Measurements from ENCODE around the gene DPEP1. TPM values are rescaled to one million over a fixed set of nuclear protein-coding genes. Genes with fewer than 3 reads are reported as not detected.

The DPEP1 gene
- total RNA-seq, 1 experiment from 2014 or later = 13.6 TPM

DNA sequence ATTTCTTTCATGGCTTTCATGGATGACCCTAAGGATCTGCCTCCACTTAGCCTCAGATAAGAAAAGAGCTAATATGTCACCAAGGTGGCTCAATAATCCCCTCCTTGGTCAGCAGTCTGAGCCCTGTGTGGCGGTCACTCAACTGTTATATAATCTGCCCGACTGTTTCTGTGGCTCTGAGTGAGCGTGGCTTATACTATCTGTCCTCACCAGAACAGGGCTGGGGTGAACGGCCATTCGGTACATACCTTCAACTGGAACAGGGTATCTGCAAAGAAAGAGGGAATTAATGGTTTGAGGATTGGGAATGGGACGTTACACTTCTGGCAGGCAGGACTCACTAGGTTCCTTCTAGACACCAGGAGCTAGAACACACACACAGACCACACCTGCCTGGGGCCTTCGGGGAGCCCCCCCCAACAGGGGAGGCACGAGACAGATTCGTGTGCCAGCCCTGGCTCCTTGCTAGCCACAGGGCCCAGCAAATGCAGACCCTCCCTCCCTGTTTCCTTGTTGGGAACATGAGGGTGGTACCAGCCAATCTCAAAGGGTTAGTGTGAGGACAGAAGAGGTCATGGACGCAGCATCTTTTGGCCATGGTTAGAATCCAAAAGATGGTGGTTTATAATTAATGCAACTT lies 40.3 kb downstream of the DPEP1 start (continued):
- TF ChIP-seq ZNF423 (CRISPR knock-in tag; IDR thresholded peaks at IDR 0.05) (no peak), ZNF219 (CRISPR knock-in tag; IDR thresholded peaks at IDR 0.05; ENCODE audit: borderline replicate concordance) (no peak), PRRX2 (CRISPR knock-in tag; IDR thresholded peaks at IDR 0.05) (no peak), HMGXB4 (CRISPR knock-in tag; IDR thresholded peaks at IDR 0.05) (no peak), PREB (CRISPR knock-in tag; IDR thresholded peaks at IDR 0.05; ENCODE audit: borderline replicate concordance) (no peak), AFF4 (CRISPR knock-in tag; IDR thresholded peaks at IDR 0.05; ENCODE audit: borderline replicate concordance) (no peak), NR2C2 (CRISPR knock-in tag; IDR thresholded peaks at IDR 0.05) (no peak), ZNF317 (CRISPR knock-in tag; IDR thresholded peaks at IDR 0.05; ENCODE audit: borderline replicate concordance, low read depth) (no peak), JAZF1 (CRISPR knock-in tag; IDR thresholded peaks at IDR 0.05) (no peak)
- TF ChIP-seq, protein P1, sequence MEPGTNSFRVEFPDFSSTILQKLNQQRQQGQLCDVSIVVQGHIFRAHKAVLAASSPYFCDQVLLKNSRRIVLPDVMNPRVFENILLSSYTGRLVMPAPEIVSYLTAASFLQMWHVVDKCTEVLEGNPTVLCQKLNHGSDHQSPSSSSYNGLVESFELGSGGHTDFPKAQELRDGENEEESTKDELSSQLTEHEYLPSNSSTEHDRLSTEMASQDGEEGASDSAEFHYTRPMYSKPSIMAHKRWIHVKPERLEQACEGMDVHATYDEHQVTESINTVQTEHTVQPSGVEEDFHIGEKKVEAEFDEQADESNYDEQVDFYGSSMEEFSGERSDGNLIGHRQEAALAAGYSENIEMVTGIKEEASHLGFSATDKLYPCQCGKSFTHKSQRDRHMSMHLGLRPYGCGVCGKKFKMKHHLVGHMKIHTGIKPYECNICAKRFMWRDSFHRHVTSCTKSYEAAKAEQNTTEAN (CRISPR knock-in tag; IDR thresholded peaks at IDR 0.05) = no peak
- TF ChIP-seq, protein P2, sequence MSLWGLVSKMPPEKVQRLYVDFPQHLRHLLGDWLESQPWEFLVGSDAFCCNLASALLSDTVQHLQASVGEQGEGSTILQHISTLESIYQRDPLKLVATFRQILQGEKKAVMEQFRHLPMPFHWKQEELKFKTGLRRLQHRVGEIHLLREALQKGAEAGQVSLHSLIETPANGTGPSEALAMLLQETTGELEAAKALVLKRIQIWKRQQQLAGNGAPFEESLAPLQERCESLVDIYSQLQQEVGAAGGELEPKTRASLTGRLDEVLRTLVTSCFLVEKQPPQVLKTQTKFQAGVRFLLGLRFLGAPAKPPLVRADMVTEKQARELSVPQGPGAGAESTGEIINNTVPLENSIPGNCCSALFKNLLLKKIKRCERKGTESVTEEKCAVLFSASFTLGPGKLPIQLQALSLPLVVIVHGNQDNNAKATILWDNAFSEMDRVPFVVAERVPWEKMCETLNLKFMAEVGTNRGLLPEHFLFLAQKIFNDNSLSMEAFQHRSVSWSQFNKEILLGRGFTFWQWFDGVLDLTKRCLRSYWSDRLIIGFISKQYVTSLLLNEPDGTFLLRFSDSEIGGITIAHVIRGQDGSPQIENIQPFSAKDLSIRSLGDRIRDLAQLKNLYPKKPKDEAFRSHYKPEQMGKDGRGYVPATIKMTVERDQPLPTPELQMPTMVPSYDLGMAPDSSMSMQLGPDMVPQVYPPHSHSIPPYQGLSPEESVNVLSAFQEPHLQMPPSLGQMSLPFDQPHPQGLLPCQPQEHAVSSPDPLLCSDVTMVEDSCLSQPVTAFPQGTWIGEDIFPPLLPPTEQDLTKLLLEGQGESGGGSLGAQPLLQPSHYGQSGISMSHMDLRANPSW (CRISPR knock-in tag; conservative IDR thresholded peaks at IDR 0.05; ENCODE audit: low read depth) = no peak

GRCh38 chr16:89655062-89655643 lies 41.7 kb downstream of the DPEP1 start:
- no peaks in the 10 kb centered on the region for H3K9me3 Mint-ChIP-seq
- no peaks in the 10 kb centered on the region for H3K27me3 Mint-ChIP-seq (ENCODE audit: low read depth)
- DNase-seq (ENCODE audit: low spot score) (no peak), ATAC-seq (no peak)
- H3K4me1 Mint-ChIP-seq = peaks cover 6% of the 10 kb centered on the region
- CTCF ChIA-PET = interaction anchor here (1.4 kb wide), 1 partner anchor 10 kb away, joined by 3 read pairs; no protein-coding TSS in a partner anchor
- no peak overlapping the region; the same call in 1 of the 2 replicates for H3K27ac Mint-ChIP-seq
- H3K4me3 Mint-ChIP-seq = 0 out of 2 replicates have a peak overlapping the region, but pooled peaks have one; percentile 86
- POLR2A ChIA-PET = no interaction called here
- H3K36me3 Mint-ChIP-seq = peaks cover 17% of the 10 kb centered on the region
- TF ChIP-seq PRRX2 (CRISPR knock-in tag; IDR thresholded peaks at IDR 0.05) (no peak), CREB1 (CRISPR knock-in tag; IDR thresholded peaks at IDR 0.05) (no peak), RELA (CRISPR knock-in tag; IDR thresholded peaks at IDR 0.05; ENCODE audit: borderline replicate concordance) (no peak), IRF2 (CRISPR knock-in tag; IDR thresholded peaks at IDR 0.05; ENCODE audit: borderline replicate concordance, low read depth) (no peak), ZNF317 (CRISPR knock-in tag; IDR thresholded peaks at IDR 0.05; ENCODE audit: borderline replicate concordance, low read depth) (no peak), NFATC4 (CRISPR knock-in tag; IDR thresholded peaks at IDR 0.05) (no peak), EMX1 (CRISPR knock-in tag; IDR thresholded peaks at IDR 0.05) (no peak), ZNF121 (CRISPR knock-in tag; IDR thresholded peaks at IDR 0.05) (no peak), NR2C2 (CRISPR knock-in tag; IDR thresholded peaks at IDR 0.05) (no peak), SMAD4 (CRISPR knock-in tag; IDR thresholded peaks at IDR 0.05) (no peak), JAZF1 (CRISPR knock-in tag; IDR thresholded peaks at IDR 0.05) (no peak), ZBTB21 (CRISPR knock-in tag; IDR thresholded peaks at IDR 0.05; ENCODE audit: borderline replicate concordance) (no peak)
- TF ChIP-seq, protein P3, sequence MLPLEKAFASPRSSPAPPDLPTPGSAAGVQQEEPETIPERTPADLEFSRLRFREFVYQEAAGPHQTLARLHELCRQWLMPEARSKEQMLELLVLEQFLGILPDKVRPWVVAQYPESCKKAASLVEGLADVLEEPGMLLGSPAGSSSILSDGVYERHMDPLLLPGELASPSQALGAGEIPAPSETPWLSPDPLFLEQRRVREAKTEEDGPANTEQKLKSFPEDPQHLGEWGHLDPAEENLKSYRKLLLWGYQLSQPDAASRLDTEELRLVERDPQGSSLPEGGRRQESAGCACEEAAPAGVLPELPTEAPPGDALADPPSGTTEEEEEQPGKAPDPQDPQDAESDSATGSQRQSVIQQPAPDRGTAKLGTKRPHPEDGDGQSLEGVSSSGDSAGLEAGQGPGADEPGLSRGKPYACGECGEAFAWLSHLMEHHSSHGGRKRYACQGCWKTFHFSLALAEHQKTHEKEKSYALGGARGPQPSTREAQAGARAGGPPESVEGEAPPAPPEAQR (CRISPR knock-in tag; IDR thresholded peaks at IDR 0.05) = no peak
- TF ChIP-seq, protein P4, sequence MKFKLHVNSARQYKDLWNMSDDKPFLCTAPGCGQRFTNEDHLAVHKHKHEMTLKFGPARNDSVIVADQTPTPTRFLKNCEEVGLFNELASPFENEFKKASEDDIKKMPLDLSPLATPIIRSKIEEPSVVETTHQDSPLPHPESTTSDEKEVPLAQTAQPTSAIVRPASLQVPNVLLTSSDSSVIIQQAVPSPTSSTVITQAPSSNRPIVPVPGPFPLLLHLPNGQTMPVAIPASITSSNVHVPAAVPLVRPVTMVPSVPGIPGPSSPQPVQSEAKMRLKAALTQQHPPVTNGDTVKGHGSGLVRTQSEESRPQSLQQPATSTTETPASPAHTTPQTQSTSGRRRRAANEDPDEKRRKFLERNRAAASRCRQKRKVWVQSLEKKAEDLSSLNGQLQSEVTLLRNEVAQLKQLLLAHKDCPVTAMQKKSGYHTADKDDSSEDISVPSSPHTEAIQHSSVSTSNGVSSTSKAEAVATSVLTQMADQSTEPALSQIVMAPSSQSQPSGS (CRISPR knock-in tag; IDR thresholded peaks at IDR 0.05; ENCODE audit: borderline replicate concordance, low read depth) = no peak

All from WTC11 (cell line).